ENCODE measurements around the gene BCL11B. TPM values are rescaled to one million over a fixed set of nuclear protein-coding genes. Genes with fewer than 3 reads are reported as not detected.

Gene BCL11B
- total RNA-seq, 4 donors from 2014 or later = 0.21 to 0.78 (median 0.26) TPM

DNA sequence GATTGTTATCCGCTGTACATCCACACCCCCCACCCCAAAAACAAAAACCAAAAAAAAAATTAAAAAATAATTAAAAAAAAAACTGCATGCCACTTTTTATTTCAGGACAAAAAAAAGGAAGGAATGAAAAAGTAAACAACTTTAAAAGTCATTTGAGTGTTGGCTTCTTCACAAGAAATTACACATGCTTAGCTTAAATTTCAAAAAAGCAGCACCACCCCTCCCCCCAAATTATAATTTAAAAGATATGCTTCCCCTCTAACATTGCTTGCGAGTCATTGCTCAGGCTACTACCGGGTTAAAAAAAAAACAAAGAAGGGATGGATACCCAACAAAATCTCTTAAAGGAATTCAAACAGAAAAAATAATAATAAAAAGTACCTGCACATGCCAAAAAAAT, 98.5 kb downstream of the BCL11B start:
- no peak overlapping the region for H3K27ac ChIP-seq
- DNase-seq (ENCODE audit: low spot score in 2 of 2) = no peak
- no peak overlapping the region for H3K4me3 ChIP-seq
- no peaks in the 10 kb centered on the region for H3K36me3 ChIP-seq
- TF ChIP-seq EP300 (IDR thresholded peaks at IDR 0.05) = no peak
- no peak for TF ChIP-seq POLR2A (IDR thresholded peaks at IDR 0.05)
- TF ChIP-seq, protein P1, sequence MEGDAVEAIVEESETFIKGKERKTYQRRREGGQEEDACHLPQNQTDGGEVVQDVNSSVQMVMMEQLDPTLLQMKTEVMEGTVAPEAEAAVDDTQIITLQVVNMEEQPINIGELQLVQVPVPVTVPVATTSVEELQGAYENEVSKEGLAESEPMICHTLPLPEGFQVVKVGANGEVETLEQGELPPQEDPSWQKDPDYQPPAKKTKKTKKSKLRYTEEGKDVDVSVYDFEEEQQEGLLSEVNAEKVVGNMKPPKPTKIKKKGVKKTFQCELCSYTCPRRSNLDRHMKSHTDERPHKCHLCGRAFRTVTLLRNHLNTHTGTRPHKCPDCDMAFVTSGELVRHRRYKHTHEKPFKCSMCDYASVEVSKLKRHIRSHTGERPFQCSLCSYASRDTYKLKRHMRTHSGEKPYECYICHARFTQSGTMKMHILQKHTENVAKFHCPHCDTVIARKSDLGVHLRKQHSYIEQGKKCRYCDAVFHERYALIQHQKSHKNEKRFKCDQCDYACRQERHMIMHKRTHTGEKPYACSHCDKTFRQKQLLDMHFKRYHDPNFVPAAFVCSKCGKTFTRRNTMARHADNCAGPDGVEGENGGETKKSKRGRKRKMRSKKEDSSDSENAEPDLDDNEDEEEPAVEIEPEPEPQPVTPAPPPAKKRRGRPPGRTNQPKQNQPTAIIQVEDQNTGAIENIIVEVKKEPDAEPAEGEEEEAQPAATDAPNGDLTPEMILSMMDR (IDR thresholded peaks at IDR 0.05) = no peak
- no peaks in the 10 kb centered on the region for H3K27me3 ChIP-seq
- H3K9me3 ChIP-seq = peaks cover 0 to 12% (median 0%) of the 10 kb centered on the region in 4 donors
- WGBS, 2 donors = 83 to 85% methylated on average over 3 of the region's 3 CpGs
- H3K4me1 ChIP-seq = peaks cover 0 to 9% (median 0%) of the 10 kb centered on the region in 4 donors

DNA sequence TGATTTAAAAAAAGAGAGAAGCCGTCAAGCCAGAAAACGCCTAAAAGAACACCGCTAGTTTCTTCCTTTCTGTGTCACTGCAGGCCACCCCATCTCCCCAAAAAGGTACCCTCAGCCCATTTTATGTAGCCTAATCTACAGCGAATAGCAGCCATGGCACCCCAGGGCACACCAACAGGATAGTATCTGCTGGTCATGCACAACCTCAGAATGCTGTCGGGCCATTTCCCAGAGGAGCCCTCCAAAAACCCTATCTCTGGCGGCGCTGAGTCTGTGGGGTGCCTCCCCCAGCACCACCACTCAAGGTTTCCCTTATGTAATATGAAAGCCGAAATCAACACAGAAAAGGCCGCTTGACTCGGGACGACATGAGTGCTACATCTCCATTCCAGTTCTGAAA, 98.9 kb downstream of the BCL11B start:
- Histone ChIP-seq H3K36me3 (no peaks in the 10 kb centered on the region), H3K9me3 (peaks cover 0 to 12% (median 0%) of the 10 kb centered on the region in 4 donors), H3K4me1 (peaks cover 0 to 5% (median 0%) of the 10 kb centered on the region in 4 donors), H3K4me3 (no peak overlapping the region), H3K27me3 (no peaks in the 10 kb centered on the region), H3K27ac (no peak overlapping the region)
- DNase-seq (ENCODE audit: low spot score in 2 of 2) = no peak
- TF ChIP-seq, protein P1 (IDR thresholded peaks at IDR 0.05) = no peak
- WGBS, 2 donors = 86 to 87% methylated on average over 11 of the region's 11 CpGs

DNA sequence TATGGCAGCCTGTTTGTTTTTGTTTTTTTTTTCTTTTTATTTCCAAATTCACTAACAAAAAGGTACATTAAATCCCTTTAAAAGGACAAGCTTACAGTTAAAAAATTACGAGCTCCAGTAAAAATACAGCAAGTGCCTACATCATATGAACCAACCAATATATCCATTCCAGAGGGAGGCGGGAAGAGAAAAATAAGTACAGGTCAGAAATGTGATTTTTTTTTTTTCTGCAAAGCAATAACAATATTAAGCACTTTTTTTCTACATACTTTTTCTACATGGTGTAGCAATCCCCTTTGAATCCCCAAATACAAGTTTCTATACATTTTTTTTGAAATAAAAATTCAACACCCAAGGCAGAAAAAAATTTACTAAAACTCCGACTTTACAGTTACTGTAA, 100.6 kb downstream of the BCL11B start:
- 88 to 91% methylated on average over 3 of the region's 3 CpGs for WGBS, 2 donors
- DNase-seq (ENCODE audit: low spot score in 2 of 2) = no peak
- Histone ChIP-seq H3K27me3 (no peaks in the 10 kb centered on the region), H3K9me3 (peaks cover 0 to 12% (median 0%) of the 10 kb centered on the region in 4 donors), H3K4me1 (no peaks in the 10 kb centered on the region), H3K36me3 (no peaks in the 10 kb centered on the region), H3K4me3 (no peak overlapping the region), H3K27ac (no peak overlapping the region)
- TF ChIP-seq EP300 (IDR thresholded peaks at IDR 0.05) (no peak), POLR2A (IDR thresholded peaks at IDR 0.05) (no peak)
- TF ChIP-seq, protein P1 (IDR thresholded peaks at IDR 0.05) = no peak

DNA sequence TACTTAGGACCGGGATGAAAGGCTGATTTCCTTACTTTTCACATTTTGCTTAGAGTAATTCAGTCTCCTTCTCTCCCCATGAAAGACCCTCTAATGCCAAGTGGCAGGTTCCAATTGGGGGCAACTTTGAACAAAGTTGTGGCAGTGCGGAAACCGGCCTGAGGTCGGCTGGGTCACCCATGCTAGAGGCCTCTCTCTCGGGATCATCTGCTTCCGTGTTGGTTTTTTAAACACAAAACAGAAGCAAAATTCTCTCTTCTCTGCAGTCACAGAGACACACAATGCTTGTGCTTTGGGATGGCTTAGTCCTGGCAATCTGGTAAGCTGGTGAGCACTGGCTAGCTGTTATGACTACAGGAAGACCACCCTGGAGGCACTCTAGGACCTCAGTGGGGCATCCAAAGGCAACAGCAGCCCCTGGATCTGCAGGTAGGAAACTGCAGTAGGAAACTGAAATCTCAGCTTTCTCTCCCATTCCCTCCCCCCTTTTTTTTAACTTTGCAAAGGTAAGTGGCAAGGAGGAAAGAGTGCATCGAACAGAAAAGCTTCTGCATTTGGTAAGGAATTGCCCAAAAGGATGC, 102.1 kb downstream of the BCL11B start:
- TF ChIP-seq POLR2A (IDR thresholded peaks at IDR 0.05) (no peak), EP300 (IDR thresholded peaks at IDR 0.05) (no peak)
- TF ChIP-seq, protein P1 (IDR thresholded peaks at IDR 0.05) = no peak
- no peak for DNase-seq (ENCODE audit: low spot score in 2 of 2)
- H3K4me3 ChIP-seq = no peak overlapping the region
- WGBS, 2 donors = 43 to 54% methylated on average over 7 of the region's 7 CpGs
- no peaks in the 10 kb centered on the region for H3K27me3 ChIP-seq
- no peak overlapping the region for H3K27ac ChIP-seq
- H3K4me1 ChIP-seq = no peaks in the 10 kb centered on the region
- peaks cover 0 to 4% (median 0%) of the 10 kb centered on the region in 4 donors for H3K9me3 ChIP-seq
- no peaks in the 10 kb centered on the region for H3K36me3 ChIP-seq

DNA sequence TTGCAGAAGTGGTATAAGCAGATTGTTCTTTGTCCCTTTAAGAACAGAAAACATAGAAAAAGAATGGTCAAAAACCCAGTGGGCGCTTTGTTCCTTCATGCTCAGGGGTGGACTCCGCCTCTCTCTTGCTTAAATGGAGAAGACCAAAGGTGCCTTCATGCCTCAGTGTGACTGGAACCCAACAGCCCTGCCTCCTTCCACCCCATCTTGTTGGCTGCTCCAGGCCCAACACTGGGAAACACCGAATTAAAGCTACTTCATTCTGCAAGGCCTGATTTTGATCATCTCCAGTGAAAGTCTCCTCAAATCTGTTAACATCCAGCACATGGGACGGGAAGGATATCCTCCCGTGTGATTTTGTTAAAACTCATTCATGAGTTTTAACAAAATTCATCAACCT, 103.7 kb downstream of the BCL11B start:
- Histone ChIP-seq H3K4me3 (no peak overlapping the region), H3K27me3 (no peaks in the 10 kb centered on the region), H3K36me3 (no peaks in the 10 kb centered on the region), H3K9me3 (no peaks in the 10 kb centered on the region), H3K27ac (no peak overlapping the region), H3K4me1 (no peaks in the 10 kb centered on the region)
- DNase-seq (ENCODE audit: low spot score in 2 of 2) = no peak
- TF ChIP-seq EP300 (IDR thresholded peaks at IDR 0.05) (no peak), POLR2A (IDR thresholded peaks at IDR 0.05) (no peak)
- TF ChIP-seq, protein P1 (IDR thresholded peaks at IDR 0.05) = no peak
- 87 to 97% methylated on average over 5 of the region's 5 CpGs for WGBS, 2 donors

Data from tibial nerve (tissue), 4 donors.